ENCODE measurements around the gene NKTR.

DNA sequence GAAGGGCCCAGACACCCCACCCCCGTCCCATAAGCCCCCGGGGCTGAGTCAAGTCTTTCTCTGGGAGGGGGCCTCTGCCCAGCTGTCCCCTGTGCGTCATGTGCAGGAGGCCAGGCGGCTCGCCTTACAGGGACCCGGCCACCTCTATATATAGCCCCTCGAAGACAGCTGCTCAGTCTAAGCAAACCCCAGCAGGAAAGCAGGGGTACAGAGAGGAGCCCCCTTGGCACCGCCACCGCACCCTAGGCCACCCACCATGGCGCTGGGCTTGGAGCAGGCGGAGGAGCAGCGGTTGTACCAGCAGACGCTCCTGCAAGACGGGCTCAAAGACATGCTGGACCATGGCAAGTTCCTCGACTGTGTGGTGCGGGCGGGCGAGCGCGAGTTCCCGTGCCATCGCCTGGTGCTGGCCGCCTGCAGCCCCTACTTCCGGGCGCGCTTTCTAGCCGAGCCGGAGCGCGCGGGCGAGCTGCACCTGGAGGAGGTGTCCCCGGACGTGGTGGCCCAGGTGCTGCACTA is 84.9 kb downstream of the NKTR start, which contains the start of gene KLHL40:
- TF ChIP-seq EP300 (conservative IDR thresholded peaks at IDR 0.05; ENCODE audit: poor library complexity, severe bottlenecking), result no peak
- TF ChIP-seq, protein P1, sequence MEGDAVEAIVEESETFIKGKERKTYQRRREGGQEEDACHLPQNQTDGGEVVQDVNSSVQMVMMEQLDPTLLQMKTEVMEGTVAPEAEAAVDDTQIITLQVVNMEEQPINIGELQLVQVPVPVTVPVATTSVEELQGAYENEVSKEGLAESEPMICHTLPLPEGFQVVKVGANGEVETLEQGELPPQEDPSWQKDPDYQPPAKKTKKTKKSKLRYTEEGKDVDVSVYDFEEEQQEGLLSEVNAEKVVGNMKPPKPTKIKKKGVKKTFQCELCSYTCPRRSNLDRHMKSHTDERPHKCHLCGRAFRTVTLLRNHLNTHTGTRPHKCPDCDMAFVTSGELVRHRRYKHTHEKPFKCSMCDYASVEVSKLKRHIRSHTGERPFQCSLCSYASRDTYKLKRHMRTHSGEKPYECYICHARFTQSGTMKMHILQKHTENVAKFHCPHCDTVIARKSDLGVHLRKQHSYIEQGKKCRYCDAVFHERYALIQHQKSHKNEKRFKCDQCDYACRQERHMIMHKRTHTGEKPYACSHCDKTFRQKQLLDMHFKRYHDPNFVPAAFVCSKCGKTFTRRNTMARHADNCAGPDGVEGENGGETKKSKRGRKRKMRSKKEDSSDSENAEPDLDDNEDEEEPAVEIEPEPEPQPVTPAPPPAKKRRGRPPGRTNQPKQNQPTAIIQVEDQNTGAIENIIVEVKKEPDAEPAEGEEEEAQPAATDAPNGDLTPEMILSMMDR (IDR thresholded peaks at IDR 0.05; ENCODE audit: poor library complexity, severe bottlenecking), result no peak
- TF ChIP-seq, protein P2, sequence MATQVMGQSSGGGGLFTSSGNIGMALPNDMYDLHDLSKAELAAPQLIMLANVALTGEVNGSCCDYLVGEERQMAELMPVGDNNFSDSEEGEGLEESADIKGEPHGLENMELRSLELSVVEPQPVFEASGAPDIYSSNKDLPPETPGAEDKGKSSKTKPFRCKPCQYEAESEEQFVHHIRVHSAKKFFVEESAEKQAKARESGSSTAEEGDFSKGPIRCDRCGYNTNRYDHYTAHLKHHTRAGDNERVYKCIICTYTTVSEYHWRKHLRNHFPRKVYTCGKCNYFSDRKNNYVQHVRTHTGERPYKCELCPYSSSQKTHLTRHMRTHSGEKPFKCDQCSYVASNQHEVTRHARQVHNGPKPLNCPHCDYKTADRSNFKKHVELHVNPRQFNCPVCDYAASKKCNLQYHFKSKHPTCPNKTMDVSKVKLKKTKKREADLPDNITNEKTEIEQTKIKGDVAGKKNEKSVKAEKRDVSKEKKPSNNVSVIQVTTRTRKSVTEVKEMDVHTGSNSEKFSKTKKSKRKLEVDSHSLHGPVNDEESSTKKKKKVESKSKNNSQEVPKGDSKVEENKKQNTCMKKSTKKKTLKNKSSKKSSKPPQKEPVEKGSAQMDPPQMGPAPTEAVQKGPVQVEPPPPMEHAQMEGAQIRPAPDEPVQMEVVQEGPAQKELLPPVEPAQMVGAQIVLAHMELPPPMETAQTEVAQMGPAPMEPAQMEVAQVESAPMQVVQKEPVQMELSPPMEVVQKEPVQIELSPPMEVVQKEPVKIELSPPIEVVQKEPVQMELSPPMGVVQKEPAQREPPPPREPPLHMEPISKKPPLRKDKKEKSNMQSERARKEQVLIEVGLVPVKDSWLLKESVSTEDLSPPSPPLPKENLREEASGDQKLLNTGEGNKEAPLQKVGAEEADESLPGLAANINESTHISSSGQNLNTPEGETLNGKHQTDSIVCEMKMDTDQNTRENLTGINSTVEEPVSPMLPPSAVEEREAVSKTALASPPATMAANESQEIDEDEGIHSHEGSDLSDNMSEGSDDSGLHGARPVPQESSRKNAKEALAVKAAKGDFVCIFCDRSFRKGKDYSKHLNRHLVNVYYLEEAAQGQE (IDR thresholded peaks at IDR 0.05; ENCODE audit: borderline replicate concordance), result no peak
- TF ChIP-seq RAD21 (conservative IDR thresholded peaks at IDR 0.05), result no peak
- no peak for TF ChIP-seq MXI1 (conservative IDR thresholded peaks at IDR 0.05; ENCODE audit: poor library complexity, severe bottlenecking)
- no peak for TF ChIP-seq TAF1 (IDR thresholded peaks at IDR 0.05; ENCODE audit: low read depth)
- no peak for TF ChIP-seq POLR2AphosphoS5 (IDR thresholded peaks at IDR 0.05)

All from neural cell (in vitro differentiated cells).